Stomach (tissue), 9 donors: ENCODE measurements around the gene GMEB2. TPM values are rescaled to one million over a fixed set of nuclear protein-coding genes. Genes with fewer than 3 reads are reported as not detected.

ENCODE experiments used
- DNase-seq, 2 donors: peaks; one replicate each; pipeline versions ENCODE4 v3.0.0 to v3.0.0-alpha.2; 2013 to 2019
- H3K27ac ChIP-seq, 5 donors: fragments of 200-600 bp in 4 of 5; sonication (generic) in 4 of 5; one replicate each; pipeline ENCODE4 v1.5.1; 2013 to 2019; ENCODE audit warnings: mild to moderate bottlenecking in 1 of 5, moderate library complexity in 1 of 5
- H3K27me3 ChIP-seq, 3 donors: fragments of 200-600 bp; sonication (generic); one replicate each; pipeline ENCODE4 v1.5.1; 2017 to 2019; ENCODE audit warnings: mixed run types in 1 of 3
- H3K36me3 ChIP-seq, 4 donors: fragments of 200-600 bp; sonication (generic); 1 replicate in 3 of 4; 2 replicates in 1 of 4; pipeline ENCODE4 v1.5.1; 2016 to 2019
- H3K4me1 ChIP-seq, 4 donors: fragments of 200-600 bp; sonication (generic); one replicate each; pipeline ENCODE4 v1.5.1; 2016 to 2019
- H3K4me3 ChIP-seq, 4 donors: fragments of 200-600 bp; sonication (generic) in 3 of 4; one replicate each; pipeline ENCODE4 v1.5.1; 2016 to 2019; ENCODE audit warnings: mild to moderate bottlenecking in 1 of 4
- H3K9me3 ChIP-seq, 4 donors: fragments of 200-600 bp; sonication (generic); one replicate each; pipeline ENCODE4 v1.5.1; 2016 to 2019
- EP300 ChIP-seq: sonication (generic); formaldehyde crosslinking; IDR thresholded peaks from one replicate; pipeline ENCODE4 v1.6.1; 2017; ENCODE audit warnings: antibody characterized with exemption
- POLR2A ChIP-seq, 4 donors: fragments of 450-650 bp; IDR thresholded peaks; one replicate each; pipeline ENCODE4 v1.6.1; 2016; ENCODE audit warnings: antibody characterized with exemption in 4 of 4, control low read depth in 2 of 4, mild to moderate bottlenecking in 1 of 4, moderate library complexity in 1 of 4
- POLR2AphosphoS5 ChIP-seq, 3 donors: sonication (generic); formaldehyde crosslinking; IDR thresholded peaks; one replicate each; pipeline ENCODE4 v1.6.1; 2016; ENCODE audit warnings: antibody characterized with exemption in 3 of 3
- WGBS, 5 donors: extraction: QIAGEN DNeasy Blood & Tissue Kit in 3 of 5; methylation state at CpG; one replicate each; pipeline versions ENCODE4 v1.1.5 to v1.1.7; 2013 to 2018; 5-methylcytosine and 5-hydroxymethylcytosine counted together
- intact Hi-C: fragments of 100-400 bp; cut with DNase I; formaldehyde crosslinking; loops from one replicate; pipeline ENCODE4 v1.15.1; 2023; ENCODE audit warnings: low total_unique reads
- polyA plus RNA-seq, 3 donors: library from polyadenylated mRNA; stranded (reverse); fragments of 200-250 nt; gene quantifications; one replicate each; pipeline ENCODE4 v1.2.3, GENCODE V29; 2013
- total RNA-seq, 5 donors: library from RNA; depleted of rRNA; stranded (reverse); fragments of >200 nt; gene quantifications; one replicate each; pipeline versions ENCODE4 v1.1.0 to v1.2.3, GENCODE V29; 2014 to 2016
- TF ChIP-seq, protein P1 (sequence below), 7 experiments: fragments of 450-650 bp in 4 of 7; fragments of 200-600 bp in 3 of 7; sonication (generic) in 3 of 7; IDR thresholded peaks; one replicate each; pipeline ENCODE4 v1.5.1; 2016 to 2019; ENCODE audit warnings: antibody characterized with exemption in 7 of 7, control low read depth in 2 of 7, mild to moderate bottlenecking in 1 of 7
- donor health status: healthy with polysubstance abuse.
- donor health status: Bipolar disorder and iron deficiency.
- donor health status: healthy.

Gene GMEB2
- total and polyA plus RNA-seq, 8 donors = 1.8 to 20.4 (median 7.5) TPM

DNA sequence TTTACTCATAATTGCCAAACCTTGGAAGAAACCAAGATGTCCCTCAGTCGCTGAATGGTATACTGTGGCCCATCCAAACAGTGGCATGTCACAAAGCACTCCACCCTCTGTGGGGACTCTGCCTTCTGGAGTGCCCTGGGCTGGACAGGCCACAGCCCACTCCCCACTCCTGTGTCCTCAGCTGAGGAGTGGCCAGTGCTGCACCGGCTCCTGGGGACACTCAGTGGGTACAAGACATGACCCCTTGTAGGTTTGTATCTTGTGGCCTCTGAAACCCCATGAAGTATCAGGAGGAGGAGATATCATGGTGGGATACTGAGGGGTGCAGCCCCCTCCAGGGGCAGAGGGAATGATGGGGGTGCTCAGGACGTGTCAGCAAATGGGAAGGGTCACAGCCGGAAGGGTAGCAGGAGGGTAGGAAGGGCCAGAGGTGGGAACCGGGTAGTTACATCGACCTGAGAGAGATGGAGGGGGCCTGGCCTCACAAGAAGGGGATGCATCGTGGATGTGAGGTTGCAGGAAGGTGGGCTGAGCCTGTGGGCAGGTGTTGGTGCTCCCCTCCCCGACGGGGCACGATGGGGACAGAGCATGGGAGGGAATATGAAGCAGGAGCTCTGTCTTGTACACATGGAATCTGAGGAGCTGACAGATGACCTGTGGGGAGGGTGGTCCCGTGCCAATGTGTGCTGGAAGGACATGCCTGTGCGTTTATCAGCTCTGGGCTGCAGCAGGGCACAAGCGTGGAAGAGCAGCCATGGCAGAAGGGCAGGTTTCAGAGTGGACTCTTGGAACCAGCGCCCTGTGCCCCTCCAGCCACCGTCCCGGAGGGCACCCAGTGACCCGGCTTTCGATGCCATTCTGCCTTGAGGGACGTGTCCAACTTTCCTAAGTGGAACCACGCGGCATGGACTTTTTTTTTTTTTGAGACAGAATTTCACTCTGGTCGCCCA is 41.0 kb downstream of the GMEB2 start:
- no peak for DNase-seq
- intact Hi-C loops = no loop called here
- H3K36me3 ChIP-seq = peaks cover 13 to 42% (median 38%) of the 10 kb centered on the region in 4 donors
- H3K4me1 ChIP-seq = peaks cover 0 to 6% (median 0%) of the 10 kb centered on the region in 4 donors
- 74 to 84% (median 82%) methylated on average over 22 of the region's 22 CpGs for WGBS, 5 donors
- H3K27ac ChIP-seq = no peak overlapping the region
- no peaks in the 10 kb centered on the region for H3K9me3 ChIP-seq
- H3K27me3 ChIP-seq = peaks cover 0 to 4% (median 0%) of the 10 kb centered on the region in 3 donors
- TF ChIP-seq POLR2A (IDR thresholded peaks at IDR 0.05) (no peak), POLR2AphosphoS5 (IDR thresholded peaks at IDR 0.05) (no peak), EP300 (no peak)
- TF ChIP-seq, protein P1, sequence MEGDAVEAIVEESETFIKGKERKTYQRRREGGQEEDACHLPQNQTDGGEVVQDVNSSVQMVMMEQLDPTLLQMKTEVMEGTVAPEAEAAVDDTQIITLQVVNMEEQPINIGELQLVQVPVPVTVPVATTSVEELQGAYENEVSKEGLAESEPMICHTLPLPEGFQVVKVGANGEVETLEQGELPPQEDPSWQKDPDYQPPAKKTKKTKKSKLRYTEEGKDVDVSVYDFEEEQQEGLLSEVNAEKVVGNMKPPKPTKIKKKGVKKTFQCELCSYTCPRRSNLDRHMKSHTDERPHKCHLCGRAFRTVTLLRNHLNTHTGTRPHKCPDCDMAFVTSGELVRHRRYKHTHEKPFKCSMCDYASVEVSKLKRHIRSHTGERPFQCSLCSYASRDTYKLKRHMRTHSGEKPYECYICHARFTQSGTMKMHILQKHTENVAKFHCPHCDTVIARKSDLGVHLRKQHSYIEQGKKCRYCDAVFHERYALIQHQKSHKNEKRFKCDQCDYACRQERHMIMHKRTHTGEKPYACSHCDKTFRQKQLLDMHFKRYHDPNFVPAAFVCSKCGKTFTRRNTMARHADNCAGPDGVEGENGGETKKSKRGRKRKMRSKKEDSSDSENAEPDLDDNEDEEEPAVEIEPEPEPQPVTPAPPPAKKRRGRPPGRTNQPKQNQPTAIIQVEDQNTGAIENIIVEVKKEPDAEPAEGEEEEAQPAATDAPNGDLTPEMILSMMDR (IDR thresholded peaks at IDR 0.05) = no peak
- no peak overlapping the region for H3K4me3 ChIP-seq

DNA sequence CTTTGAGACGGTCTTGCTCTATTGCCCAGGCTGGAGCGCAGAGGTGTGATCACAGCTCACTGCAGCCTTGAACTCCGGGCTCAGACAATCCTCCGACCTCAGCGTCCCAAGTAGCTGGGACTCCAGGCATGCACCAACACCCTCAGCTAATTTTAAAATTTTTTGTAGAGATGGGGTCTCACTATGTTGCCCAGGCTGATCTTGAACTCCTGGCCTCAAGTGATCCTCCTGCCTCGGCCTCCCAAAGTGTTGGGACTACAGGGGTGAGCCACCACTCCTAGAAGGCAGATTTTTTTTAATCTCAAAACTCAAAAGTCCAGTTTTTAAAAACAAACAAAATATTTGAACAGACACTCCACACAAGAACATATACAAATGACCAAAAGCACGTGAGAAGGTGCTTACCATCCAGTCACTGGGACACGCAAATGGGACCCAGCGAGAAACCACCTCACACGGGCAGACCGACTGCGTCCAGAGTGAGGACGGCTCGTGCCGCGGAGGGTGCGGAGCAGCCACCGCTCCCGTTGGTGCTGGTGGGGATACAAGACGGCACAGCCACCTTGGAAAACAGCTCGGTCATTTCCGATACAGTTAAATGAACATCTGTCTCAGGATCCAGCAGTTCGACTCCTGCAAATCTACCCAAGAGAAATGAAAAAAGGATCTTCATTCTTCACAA is 44.4 kb downstream of the GMEB2 start:
- 78 to 87% (median 84%) methylated on average over 23 of the region's 23 CpGs for WGBS, 5 donors
- no peak overlapping the region for H3K27ac ChIP-seq
- TF ChIP-seq EP300 (no peak), POLR2AphosphoS5 (IDR thresholded peaks at IDR 0.05) (no peak), POLR2A (IDR thresholded peaks at IDR 0.05) (no peak)
- TF ChIP-seq, protein P1 (IDR thresholded peaks at IDR 0.05) = no peak

DNA sequence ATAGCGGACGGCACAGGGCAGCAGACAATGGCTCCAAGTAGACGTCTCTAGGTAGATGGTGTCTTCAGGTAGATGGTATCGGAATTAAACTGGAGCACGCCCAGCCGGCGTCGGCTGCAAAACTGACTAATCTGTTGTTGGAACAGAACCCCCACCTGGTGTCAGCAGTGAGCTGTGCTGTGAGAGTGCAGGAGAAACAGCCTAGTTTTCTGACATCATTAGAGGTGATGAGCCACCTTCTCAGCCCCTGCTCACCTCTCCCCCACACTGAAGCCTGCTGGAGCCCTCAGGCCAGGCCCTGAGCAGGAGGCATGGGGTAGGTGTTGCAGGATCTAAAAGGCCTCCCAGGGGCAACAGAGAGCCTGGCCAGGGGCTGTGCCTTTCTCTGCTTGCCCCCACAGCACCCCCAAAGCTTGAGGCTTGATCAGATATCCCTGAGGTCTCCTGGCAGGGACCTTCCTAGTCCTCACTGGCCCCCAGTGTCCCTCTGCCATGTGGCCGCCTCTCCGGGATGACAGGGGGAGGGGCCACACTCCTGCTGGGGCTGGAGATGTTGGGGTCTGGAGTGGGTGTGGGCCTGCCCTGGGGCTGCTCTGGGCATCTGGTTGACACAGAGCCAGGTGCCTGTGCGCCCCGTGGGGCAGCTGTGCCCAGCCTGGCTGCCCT is 46.0 kb downstream of the GMEB2 start:
- no peaks in the 10 kb centered on the region for H3K36me3 ChIP-seq
- WGBS, 5 donors = 19 to 55% (median 43%) methylated on average over 10 to 12 of the region's 12 CpGs
- DNase-seq = peak; percentile 53 to 80
- H3K27ac ChIP-seq = no peak overlapping the region
- TF ChIP-seq, protein P1 (IDR thresholded peaks at IDR 0.05) = peak in 1 of 7 experiments; percentile 22
- TF ChIP-seq POLR2A (IDR thresholded peaks at IDR 0.05) = no peak
- peaks cover 0 to 14% (median 0%) of the 10 kb centered on the region in 4 donors for H3K4me1 ChIP-seq
- peaks cover 0 to 14% (median 4%) of the 10 kb centered on the region in 3 donors for H3K27me3 ChIP-seq
- H3K4me3 ChIP-seq = no peak overlapping the region
- intact Hi-C loops = no loop called here
- no peaks in the 10 kb centered on the region for H3K9me3 ChIP-seq

More for the DNA sequence above, 44.4 kb downstream of the GMEB2 start:
- Histone ChIP-seq H3K36me3 (peaks cover 0 to 8% (median 5%) of the 10 kb centered on the region in 4 donors), H3K9me3 (no peaks in the 10 kb centered on the region), H3K4me3 (no peak overlapping the region), H3K27me3 (peaks cover 0 to 14% (median 4%) of the 10 kb centered on the region in 3 donors), H3K4me1 (peaks cover 0 to 8% (median 0%) of the 10 kb centered on the region in 4 donors)
- intact Hi-C loops = no loop called here
- DNase-seq = no peak
